ENCODE data around the gene FOXO3B.
"Not testable (repeated sequence)": the region's sequence is repeated elsewhere in the genome, so short reads cannot be mapped to it uniquely, and the experiment has no call there.

- not testable (repeated sequence) for TF ChIP-seq CTCF (IDR thresholded peaks at IDR 0.05 in 8 of 11, conservative IDR thresholded peaks at IDR 0.05 in 3 of 11); POLR2AphosphoS5 (IDR thresholded peaks at IDR 0.05); POLR2A (IDR thresholded peaks at IDR 0.05)
These were observed 23.8 kb upstream of the FOXO3B start for GRCh38 chr17:18705955-18706354.

Measured in spleen (tissue), 7 donors.